GM12801 (cell line): ENCODE results near the gene C1D.

ENCODE experiments used
- TF ChIP-seq, protein P1 (sequence below): IDR thresholded peaks from one replicate; pipeline ENCODE4 v1.5.1; 2011; ENCODE audit warnings: control low read depth; ENCODE audit not compliant: insufficient read length; ENCODE audit errors: extremely low read depth

Gene C1D

DNA sequence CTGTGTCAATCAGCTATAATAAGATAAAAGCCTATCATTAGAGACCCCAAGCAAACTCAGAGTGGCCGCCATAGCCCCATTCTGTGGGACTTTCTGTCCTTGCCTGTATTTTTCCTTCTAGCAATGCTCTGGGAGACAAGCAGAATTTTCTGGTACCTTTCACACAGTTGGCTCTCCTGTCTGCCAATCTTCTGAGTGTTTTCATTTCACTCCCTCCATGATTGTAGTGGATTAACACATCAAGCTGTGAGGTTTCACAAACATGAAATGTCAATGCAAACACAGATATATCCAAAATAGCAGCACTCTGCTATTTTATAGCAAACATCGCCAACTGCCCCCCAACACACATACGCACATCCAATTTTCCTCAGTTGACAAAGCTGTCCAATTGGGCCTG, 64.9 kb downstream of the C1D start:
- TF ChIP-seq, protein P1, sequence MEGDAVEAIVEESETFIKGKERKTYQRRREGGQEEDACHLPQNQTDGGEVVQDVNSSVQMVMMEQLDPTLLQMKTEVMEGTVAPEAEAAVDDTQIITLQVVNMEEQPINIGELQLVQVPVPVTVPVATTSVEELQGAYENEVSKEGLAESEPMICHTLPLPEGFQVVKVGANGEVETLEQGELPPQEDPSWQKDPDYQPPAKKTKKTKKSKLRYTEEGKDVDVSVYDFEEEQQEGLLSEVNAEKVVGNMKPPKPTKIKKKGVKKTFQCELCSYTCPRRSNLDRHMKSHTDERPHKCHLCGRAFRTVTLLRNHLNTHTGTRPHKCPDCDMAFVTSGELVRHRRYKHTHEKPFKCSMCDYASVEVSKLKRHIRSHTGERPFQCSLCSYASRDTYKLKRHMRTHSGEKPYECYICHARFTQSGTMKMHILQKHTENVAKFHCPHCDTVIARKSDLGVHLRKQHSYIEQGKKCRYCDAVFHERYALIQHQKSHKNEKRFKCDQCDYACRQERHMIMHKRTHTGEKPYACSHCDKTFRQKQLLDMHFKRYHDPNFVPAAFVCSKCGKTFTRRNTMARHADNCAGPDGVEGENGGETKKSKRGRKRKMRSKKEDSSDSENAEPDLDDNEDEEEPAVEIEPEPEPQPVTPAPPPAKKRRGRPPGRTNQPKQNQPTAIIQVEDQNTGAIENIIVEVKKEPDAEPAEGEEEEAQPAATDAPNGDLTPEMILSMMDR: no peak

DNA sequence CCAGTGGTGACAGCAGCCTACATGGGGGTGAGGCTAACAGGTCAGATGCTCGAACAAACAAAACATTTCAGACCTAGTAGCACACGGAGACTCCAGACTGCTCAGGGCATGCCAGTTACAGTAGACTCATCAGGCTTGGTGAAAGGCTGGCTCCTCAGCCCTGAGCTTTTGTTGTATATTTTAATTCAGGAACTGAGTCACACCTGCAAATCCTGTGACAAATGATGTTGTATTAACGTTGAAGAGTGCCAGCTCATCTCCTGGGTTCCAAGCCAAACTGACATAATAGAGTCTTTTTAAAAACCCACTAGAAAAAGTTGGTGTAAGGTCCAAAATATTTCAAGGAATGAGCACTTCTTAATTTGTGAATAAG, 65.3 kb downstream of the C1D start:
- TF ChIP-seq, protein P1: no peak

DNA sequence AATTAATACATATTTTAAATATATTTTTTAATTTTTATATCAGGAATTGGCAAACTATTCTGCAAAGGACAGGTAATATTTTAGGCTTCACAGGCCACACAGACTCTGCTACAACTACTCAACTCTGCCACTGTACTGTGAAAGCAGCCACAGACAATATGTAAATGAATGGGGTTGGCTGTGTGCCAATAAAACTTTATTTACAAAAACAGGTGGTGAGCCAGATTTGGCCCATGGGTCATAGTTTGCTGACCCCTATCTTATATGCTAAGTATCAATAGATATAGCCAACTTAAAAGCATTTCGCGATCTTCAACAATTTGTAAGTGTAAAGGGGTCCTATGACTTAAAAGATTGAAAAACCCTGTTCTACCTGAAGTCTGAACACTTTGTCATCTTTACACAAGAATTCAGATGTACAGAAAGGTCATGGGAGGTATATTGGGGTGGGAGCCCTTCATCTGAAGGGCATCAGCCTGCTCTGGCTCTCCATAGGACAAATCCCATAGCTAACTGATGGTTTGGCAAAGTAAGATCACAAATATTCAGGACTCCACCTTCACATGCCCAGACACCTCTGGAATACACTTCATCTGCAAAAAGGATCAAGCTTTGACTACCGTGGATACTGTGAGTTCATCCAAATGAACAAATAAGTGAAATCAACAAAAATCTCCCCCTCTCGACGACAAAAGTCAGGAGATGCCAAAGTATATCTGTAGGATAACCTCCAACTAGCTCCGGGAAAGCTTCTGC, 65.9 kb downstream of the C1D start:
- TF ChIP-seq, protein P1: no peak

DNA sequence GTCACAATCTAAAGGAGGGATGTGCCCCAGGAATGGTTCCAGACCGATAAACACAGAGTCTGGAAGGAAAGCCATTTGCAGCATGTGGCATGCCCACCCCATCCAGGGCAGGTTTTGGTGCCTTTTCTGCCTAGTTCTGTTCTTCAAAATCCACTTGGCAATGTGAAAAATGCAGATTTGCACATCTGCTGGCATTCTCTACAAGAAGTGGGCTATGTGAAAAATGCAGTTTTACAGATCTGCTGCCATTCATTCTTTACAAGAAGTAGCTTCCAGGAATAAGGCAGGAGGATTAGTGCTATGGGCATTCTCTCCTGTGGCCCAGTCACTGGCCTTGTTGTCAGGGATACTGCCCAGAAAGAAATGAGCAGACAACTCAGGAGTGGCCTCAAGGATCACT, 68.1 kb downstream of the C1D start:
- TF ChIP-seq, protein P1: no peak

DNA sequence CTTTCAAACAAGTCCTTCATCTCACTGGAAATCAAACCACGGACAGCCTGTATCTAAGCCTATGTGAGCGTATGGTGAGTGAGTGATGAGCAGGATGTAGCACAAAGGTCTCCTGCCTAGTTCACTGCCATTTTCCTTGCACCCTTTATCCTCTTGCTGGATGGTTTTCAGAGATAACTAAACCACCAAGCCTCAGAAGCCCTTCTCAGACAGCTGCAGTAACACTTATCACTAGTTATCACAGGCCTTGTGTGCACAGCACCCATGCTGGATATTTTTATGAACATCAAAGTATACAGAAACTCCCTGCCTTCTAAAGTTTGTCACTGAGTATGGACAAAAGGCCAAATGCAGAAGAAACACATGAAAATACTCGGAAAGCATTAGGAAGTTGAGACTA, 69.5 kb downstream of the C1D start:
- TF ChIP-seq, protein P1: no peak

DNA sequence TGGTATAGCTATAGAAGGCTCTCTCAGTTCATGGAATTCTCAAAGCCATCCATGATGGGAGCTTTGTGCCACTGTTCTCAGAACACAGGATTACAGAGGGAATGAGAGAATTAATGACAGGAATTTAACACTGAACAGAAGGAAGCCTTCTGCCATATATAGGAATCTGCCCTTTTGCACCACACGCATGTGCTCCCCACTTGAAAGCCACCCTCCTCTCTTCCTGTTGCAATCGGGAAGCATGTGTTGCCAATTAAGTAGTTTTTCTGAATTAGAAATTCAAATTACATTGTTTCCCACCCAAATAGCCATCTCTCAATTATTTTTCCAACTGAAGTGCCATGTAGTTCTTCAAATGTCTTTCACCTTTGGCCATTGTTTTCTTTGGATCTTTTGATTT, 71.3 kb downstream of the C1D start:
- TF ChIP-seq, protein P1: no peak
